ENCODE data around the gene TPCN2.

TPCN2 gene

DNA sequence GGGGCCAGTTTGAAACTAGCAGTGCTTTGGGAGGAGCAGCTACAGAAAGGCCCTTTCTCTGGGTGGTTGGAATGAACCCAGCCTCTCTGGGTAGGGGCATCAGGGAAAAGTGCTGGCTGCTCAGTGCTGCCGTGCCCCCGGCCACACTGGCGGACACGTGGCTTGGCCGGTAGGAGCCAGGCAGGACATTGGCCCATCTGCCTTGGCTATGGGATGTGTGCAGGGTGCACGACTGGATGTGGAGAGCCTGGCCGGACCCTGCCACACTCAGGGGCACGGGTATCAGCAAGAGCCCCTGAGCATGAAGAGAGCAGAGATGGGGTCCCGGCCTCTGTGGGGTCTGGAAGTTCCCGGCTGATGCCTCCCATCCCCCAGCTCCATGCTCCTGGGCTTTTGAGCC is 46.6 kb downstream of the TPCN2 start:
- DNase-seq: no peak

DNA sequence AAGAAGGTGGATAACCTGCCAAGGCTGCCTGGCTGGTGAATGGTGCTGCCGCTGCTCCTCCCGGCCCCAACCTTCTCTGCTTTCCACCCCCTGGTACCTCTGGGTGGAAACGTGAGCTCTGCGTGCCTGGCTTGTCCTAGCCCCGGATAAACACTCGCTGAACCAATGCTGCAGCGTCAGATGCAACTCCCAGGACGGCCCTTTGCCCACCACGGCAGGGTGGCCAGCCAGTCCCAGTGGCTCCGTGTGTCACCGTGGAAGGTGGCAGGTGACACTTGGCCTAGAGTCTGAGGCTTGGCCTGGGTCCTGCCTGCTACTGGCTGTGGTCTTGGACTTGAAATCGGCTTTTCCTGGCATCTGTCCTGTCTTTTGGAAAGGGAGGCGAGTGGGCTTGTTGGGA is 47.7 kb downstream of the TPCN2 start:
- no peak for DNase-seq

DNA sequence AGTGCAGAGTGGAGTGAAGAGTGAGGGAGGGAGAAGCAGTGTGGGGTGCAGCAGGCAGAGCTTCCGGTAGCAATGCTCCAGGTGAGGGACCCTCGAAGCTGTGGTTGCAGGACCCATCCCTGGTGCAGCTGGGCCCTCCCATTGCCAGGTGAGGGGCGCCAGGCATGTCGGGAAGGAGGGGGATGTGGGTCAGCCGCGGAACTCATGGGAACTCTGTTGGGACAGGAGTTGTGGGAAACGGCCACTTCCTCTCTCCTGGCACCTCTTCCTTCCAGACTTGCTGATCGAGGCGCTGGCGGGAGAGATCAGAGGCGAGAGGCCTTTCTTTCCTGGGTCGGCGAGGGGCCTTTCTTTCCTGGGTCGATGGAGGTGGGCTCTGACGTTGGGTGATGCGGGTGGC is 48.5 kb downstream of the TPCN2 start:
- DNase-seq: no peak

DNA sequence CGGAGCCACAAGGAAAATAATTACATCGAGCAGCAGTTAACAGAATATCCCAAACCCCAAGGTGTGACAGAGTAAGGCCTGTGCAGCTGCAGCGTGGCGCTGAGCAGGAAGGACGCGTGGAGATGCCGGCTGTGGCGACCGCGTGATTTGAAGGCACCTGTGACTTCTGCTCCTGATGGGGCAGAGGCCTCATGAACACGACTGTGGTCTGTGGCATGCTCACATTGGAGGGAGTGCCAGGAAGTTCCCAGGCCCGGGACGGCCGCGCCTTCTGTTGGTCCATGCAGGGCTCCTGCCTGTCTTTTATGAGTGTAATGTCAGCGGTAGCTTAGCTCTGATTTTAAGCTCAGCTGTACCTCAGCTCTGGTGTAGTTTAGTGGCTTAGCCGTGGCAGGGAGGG is 50.4 kb downstream of the TPCN2 start:
- no peak for DNase-seq

DNA sequence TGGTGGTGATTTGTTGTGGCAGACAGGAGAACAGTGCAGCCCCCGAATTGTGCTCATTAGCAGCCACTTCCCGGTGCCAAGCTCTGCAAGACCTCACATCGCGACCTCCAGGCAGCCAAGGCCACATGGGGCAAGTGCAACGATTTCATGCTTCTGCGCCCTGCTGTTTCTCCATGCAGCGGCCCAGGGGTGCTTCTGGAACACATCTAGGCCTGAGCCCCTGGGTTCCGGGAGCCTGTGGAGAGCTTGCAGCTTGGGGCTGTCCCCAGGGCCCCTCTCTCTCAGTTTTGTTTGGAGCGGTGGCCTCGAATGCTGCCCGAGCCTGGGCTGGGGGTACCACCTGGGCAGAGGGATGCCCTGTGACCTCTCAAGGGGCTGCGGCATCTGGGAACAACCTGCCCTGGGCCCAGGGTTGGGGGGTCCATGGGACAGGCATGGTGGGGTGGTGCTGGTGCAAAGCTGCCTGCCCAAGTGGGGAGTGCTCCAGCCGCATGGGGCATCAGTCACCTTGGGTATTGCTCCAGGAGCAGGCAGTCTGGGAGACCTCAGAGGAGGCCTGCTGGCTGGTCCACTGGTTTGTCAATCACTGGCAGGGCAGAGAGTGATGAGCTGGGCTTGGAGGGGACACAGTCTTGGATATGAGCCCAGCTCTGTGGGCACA is 51.9 kb downstream of the TPCN2 start:
- DNase-seq: no peak

DNA sequence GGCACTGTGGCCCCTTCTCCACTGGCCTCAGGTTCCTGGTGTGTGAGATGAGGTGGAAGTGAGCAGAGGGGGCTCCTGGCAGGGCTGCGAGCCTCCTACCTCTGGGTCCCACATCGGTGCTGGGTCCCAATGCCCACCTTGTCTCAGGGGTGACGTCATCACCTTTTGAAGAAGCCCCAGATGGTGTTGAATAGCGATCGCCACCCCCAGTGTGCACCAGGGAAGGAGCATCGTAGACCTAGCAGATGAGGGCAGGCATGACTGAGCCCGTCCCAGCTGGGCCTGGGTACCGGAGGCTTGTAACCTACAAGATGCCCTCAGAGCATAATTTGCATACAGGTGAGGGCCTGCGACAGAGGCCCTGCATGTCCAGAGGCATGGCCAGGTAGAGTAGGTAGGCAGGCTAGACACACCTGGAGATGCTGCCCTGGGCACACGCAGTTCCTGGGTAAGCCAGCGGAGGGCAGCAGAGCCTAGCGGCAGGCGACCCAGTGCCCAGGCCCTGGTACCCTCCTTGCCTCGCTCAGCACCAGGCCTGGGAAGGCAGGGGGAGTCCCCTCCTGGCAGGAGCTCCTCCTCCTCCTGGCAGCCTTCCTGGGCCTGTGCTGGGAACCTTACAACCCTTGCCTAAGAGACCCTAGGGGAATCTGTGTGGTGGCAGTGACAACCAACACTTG is 52.5 kb downstream of the TPCN2 start:
- peak; percentile 65 for DNase-seq

DNA sequence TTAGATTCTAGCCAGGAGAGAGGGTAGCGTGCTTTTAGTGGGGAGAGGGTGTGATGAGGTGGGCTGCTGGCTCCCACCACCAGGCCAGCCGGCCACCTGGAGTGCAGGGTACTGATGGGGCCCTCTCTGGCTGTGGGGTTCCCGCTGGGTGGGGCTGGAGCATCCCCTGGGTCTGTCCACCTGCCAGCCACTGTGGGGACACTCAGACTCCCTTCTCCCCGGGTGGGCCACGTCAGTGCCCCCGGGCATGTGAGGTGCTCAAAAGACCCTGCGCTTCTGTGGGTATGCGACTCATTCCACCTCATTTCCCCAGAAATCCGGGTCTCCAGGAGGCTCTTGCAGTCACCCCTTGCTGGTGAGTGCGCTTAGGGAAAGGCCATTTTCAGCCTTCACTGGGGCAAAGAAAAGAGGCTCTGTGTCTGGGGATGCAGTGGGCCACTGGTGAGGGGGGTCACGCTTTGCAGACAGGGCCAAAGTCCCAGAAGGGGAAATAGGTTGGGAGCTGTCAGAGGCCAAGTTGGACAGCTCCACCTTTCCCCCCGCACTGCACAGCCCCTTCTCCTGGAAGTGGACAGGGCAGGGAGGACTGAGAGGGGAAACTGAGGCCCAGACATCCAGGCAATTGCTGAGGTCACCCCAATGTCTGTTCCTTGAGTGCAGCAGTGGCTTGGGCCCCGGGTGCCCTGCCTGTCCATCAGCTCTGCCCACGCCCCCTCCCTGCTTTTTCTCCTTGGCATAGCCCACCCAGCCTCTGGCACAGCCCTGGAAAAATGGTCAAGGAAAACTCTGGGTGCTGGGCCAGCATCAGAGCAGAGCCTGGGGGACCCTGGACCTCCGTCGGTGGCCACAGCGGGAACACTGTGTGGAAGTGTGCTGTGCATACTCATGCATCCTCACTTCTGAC is 53.3 kb downstream of the TPCN2 start:
- DNase-seq: no peak

DNA sequence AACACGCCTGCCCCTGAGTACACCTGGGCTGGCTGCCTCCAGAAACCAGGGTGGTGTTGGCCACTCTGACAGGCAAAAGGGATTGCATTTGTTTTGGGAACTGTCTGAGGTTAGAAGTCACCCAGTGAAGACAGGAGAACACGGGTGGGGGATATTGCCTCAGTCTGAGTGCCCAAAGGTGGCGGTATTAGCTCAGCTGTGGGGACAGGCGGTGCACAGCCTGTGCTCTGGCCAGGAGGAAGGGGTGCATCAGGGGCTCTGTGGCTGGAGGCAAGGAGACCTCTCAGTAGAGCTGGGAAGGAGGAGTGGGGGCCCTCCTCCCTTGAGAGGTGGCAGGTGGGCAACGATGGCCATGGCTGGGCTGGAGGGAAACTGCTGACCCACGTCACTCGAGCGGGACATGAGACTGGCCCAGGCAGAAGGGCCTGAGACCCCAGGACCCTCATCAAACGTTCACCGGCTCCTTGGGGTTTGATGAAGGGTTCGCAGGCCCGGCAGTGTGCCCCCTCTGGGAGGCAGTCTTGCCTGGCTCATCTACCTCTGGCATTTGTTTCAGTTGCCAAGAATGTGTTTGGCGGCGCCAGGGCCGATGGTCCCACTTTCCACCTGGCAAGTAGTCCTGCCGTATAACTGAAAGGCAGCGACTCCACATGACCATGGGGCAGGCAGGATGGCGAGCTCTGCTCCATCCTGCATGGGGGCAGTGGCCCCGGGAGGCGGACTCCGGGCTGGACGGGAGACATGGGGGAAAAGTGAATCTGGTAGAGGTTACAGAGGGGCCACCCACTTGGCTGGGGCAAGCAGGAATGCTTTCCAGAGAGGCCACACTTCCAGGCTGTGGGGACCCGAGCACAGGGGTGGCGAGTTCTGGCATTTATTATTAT is 54.2 kb downstream of the TPCN2 start:
- DNase-seq: no peak

DNA sequence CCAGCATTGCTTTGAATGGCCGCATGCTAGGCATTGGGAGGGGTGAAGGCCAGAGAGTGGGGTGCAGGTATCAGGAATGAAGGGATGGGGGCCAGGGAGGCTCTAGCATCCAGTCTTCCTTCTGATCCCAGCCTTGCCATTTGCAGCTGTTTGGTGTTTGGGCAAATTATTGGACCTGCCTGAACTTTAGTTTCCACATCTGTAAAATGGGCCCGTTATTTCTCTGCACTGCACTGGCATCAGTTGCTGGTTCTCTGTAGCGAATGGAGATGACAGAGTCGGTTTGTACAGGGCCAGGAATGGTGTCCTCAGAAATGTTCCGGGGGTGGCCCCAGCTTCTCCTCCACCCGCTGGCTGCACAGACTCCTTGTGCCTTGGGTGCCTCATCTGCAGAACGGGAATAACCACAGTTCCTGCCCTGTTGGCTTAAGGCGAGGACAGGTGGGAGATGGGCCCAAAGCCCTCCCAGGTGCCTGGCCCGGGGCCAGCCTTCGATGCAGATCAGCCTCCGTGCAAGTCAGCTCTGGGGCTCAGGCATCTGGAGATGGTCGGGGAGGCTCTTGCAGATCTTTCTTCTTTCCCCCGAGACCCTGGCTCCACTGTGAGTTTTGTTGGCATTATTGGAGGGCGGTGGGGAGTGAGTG is 55.6 kb downstream of the TPCN2 start:
- no peak for DNase-seq

DNA sequence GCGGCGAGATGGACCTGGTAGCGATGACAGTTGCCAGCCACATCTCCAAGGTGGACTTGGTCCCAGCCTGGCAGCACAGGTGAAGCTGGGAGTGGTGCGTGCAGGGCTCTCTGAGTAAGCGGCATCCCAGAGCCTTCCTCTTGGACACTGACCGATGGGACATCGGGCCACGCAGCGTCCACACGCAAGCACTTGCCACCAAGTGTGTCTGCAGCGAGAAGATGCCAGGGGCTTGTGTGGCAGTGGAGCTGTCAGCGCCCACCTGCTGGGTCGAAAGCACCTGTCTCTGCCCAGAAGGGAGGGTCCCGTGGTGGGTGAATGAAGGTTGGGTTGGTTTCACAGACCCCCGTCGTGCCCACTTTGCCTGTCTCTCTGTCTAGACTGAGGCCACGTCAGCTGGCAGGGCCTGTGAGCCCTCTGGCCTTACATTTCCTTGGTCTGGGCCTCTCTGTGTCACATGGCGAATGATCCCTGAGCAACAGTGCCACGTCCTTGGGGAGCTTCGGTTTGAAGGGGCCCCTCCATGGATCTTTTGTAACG is 56.2 kb downstream of the TPCN2 start:
- DNase-seq: no peak

DNA sequence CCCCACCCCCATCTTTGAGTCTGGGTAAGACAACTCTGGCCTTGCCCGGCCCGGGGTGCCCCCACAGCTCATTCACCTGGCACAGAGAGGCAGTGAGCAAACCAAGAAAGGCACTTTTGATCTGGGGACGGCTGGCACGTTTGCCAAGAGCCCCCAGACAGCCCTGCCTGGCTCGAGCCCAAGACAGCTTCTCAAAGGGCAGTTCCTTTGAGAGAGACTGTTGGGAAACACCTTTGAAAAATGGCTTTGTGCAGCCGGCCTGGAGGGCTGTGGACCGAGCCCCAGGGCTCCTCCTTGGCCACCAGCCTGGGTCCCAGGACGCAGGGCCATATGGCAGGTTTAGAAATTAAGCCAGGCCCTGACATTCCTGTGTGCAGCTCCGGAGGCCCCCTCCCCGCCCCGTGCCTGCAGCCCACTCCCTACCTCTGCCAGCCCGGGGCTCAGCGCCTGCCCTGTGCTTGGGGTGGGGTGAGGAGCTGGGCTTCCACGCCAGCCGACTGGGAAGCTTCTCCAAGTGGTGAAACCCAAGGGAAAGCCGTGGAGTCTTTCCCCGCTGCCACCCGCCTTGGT is 56.8 kb downstream of the TPCN2 start:
- DNase-seq: no peak

DNA sequence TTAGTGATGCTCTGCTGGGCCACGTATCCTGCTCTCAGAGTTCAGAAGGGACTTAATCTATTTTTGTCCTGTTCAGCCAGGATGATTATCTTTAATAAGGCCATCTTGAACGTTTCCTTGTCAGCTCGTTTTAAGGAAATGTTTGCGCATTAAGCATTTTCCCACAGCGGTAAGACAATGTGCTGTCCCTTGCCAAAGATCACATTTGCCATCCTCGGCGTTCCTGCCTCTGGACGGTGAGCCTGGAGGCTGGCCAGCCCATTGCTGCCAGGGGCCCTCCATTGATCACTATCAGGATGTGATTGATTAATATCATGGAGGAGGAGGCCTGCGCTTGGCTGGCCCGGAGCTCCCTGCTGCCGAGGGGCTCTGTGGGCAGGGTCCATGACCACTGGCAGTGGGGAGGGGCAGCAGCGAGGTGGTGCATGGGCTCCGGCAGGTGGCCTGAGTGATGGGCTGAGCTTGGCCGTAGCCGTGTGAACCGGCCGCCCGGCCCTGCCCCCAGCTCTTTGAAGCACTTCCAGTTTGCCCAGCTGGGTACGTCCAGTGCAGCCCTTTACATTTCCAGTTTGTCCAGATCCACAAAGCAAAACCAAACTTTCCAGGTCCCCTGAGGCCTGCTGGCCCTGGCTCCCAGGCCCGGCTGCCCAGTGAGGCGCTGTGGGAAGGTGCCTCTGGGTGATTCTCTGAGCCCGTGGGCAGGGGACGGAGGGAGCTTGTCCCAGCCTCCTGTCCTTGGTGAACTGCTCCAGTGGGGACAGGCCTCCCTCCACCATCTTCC is 57.5 kb downstream of the TPCN2 start:
- DNase-seq: no peak

DNA sequence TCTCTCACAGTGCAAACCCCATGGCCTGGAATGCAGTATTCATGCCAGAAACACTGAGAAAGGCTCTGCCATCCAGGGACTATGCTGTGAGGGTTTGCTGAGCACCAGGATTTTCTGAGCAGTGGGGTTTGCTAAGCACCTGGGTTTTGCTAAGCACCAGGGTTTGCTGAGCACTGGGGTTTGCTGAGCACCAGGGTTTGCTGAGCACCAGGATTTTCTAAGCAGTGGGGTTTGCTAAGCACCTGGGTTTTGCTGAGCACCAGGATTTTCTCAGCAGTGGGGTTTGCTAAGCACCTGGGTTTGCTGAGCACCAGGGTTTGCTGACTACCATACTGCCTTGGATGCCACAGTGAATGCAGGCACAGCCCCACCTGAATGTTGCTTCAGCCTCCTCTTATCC is 58.7 kb downstream of the TPCN2 start:
- no peak for DNase-seq

DNA sequence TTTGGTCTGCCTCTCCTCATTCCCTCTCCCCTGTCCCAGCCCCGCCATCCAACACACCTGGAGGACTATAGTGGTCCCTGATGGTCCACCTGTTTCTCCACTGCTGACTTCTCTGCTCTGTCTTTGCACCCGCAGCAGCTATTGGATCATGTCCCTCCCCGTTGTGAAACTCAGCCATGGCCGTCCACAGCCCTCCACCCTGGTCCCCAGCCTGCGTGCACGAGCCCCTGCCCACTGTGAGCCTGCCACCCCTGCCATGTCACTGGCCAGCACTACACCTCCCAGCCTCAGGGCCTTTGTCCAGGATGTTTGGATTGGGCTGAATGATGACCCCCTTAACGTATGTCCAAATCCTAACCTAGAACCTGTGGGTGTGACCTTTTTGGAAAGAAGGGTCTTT is 59.3 kb downstream of the TPCN2 start:
- no peak for DNase-seq

DNA sequence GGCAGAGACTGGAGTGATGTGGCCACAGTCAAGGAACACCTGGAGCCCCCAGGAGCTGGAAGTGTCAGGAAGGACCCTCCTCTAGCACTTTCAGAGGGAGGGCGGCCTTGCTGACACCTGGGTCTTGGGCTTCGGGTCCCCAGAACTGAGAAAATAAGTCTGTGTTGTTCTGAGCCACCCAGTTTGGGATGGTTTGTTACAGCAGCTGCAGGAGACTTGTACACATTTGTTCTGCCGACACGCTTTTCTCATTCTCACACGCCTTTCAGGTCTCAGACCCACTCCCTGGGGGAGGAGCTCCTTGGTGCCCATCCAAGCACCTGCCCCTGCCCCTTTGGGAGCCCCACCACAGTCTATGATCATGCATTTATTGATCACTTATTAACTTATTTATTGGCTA is 59.8 kb downstream of the TPCN2 start:
- DNase-seq: no peak

DNA sequence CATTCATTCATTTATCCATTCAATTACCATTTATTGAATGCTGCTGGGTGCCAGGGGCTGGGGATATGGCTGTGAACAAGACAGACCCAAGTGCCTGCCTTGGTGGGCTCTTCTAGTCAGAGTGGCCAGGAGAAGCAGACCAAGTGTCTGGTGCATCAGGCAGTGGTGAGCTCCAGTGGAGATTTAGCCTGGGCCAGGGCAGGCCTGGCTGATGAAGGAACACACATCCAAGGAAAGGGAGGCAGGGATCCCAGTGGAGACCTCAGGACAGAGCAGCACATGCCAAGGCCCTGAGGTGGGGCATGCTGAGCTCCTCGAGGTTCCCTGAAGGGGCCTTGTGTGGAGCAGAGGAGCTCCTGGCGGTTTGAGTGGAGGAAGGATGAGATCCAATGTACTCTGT is 60.4 kb downstream of the TPCN2 start:
- no peak for DNase-seq

DNA sequence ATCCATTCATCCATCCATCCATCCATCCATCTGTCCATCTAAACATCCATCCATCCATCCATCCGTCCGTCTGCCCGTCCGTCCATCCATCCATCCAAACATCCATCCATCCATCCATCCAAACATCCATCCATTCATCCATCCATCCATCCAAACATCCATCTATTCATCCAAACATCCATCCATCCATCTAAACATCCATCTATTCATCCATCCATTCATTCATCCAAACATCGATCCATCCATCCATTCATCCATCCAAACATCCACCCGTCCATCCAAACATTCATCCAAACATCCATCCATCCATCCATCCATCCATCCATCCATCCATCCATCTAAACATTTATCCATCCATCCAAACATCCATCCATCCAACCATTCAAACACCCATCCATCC is 61.7 kb downstream of the TPCN2 start:
- no peak for DNase-seq

DNA sequence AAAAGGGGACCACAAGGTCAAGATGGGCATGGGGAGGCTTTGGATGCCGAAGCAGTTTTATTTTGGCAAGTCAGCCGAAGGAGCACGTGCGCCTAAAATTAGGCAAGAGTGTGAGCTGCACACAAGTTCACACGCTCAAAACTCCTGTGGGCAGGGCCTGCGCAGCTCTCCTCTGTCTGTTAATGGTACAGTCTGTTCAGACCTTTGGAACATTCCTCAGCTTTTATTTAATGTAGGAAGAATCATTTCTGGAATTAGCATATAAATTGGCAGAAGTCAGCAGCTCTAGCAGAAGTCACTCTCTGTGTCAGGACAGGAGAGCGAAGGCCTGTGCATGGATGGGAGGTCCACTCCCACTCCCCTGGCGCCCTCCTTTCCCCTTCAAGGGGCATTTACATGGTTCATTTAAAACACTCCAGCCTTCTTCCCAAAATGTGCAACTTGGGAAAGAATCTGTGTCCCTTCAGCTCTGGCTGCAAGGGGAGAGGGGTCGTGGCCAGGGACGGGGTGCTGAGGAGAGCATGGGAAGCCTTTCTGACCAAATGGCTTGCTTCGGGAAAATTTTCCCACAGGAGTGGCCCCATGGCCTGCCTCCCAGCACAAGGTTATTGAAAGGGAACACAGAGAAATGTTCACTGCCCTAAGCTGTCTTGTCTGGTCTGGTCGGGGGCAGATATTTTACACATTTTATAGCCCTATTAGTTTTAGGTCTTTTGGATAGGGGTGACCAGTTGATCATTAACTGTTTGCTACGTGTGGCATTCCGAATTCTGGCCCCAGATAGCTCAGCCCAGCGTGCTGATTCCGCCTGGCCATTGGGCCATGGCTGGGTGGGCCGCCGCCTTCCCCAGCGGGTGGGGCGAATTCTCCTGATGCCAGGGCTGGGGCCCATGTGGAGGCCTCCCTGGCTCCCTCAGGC is 63.2 kb downstream of the TPCN2 start:
- DNase-seq: no peak

DNA sequence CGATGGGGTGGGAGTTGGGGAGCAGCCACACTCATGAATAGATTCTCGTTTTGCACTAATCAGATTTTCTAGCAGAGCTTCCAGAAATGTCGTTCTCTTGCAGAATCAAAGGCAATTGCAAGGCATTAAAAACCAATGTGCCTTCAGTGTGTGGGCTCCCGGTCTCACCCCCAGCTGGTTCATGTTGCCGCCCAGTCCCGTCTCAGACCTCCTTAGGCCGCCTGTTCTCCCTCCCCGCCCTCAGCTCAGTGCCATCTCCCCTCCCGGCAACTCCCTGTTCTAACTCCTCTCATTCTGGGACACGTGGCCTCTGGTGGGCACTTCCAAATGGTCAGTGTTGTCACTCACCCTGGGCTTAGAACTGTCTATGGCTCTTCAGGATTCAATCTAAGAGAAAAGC is 64.5 kb downstream of the TPCN2 start:
- DNase-seq: no peak
